Peyer's patch (tissue), 4 donors: ENCODE results near the gene CTDNEP1. TPM values are rescaled to one million over a fixed set of nuclear protein-coding genes. Genes with fewer than 3 reads are reported as not detected.

Experiments
- DNase-seq, 3 donors: peaks; one replicate each; pipeline ENCODE4 v3.0.0-alpha.2; 2017 to 2019
- H3K27ac ChIP-seq, 4 donors: fragments of 200-600 bp; sonication (generic); one replicate each; pipeline ENCODE4 v1.5.1; 2016 to 2019
- H3K27me3 ChIP-seq, 2 donors: fragments of 200-600 bp; sonication (generic); one replicate each; pipeline ENCODE4 v1.5.1; 2019
- H3K36me3 ChIP-seq, 3 donors: fragments of 200-600 bp; sonication (generic); one replicate each; pipeline ENCODE4 v1.5.1; 2016 to 2019
- H3K4me1 ChIP-seq, 4 donors: fragments of 200-600 bp; sonication (generic); one replicate each; pipeline ENCODE4 v1.5.1; 2016 to 2019
- H3K4me3 ChIP-seq, 4 donors: fragments of 200-600 bp; sonication (generic); 1 replicate in 3 of 4; 2 replicates in 1 of 4; pipeline ENCODE4 v1.5.1; 2016 to 2019; ENCODE audit warnings: mild to moderate bottlenecking in 1 of 4
- H3K9me3 ChIP-seq, 4 donors: fragments of 200-600 bp; sonication (generic); one replicate each; pipeline ENCODE4 v1.5.1; 2016 to 2019; ENCODE audit warnings: mild to moderate bottlenecking in 1 of 4
- CTCF ChIP-seq, 6 experiments: fragments of 450-650 bp in 4 of 6; fragments of 200-600 bp in 2 of 6; sonication (generic) in 1 of 6; IDR thresholded peaks; one replicate each; pipeline ENCODE4 v1.5.1; 2017 to 2019; ENCODE audit warnings: antibody characterized with exemption in 6 of 6, mild to moderate bottlenecking in 3 of 6, moderate library complexity in 1 of 6
- POLR2A ChIP-seq, 2 donors: fragments of 450-650 bp; IDR thresholded peaks; one replicate each; pipeline ENCODE4 v1.5.1; 2017; ENCODE audit warnings: antibody characterized with exemption in 2 of 2, mild to moderate bottlenecking in 2 of 2, moderate library complexity in 2 of 2
- total RNA-seq, 4 donors: library from RNA; depleted of rRNA; stranded (reverse); fragments of >200 nt; gene quantifications; one replicate each; pipeline ENCODE4 v1.1.0, GENCODE V29; 2016

Gene CTDNEP1
- total RNA-seq, 4 donors from 2014 or later, result 55.3 to 86.9 (median 76.4) TPM

- peaks cover 0 to 25% (median 8%) of the 10 kb centered on the region in 4 donors for H3K4me1 ChIP-seq
- H3K36me3 ChIP-seq, result no peaks in the 10 kb centered on the region
- DNase-seq, result no peak
- H3K27me3 ChIP-seq, result peaks cover 0 to 7% of the 10 kb centered on the region in 2 donors
- H3K4me3 ChIP-seq, result no peak overlapping the region
- H3K9me3 ChIP-seq, result no peaks in the 10 kb centered on the region
- H3K27ac ChIP-seq, result peak overlapping the region in 1 of 4 donors; percentile 49
- TF ChIP-seq POLR2A (IDR thresholded peaks at IDR 0.05) (no peak), CTCF (IDR thresholded peaks at IDR 0.05) (no peak)
Measured at GRCh38 chr17:7266784-7267183, 15.2 kb upstream of the CTDNEP1 start.

GRCh38 chr17:7263801-7264078 is 12.2 kb upstream of the CTDNEP1 start:
- H3K27ac ChIP-seq, result peak overlapping the region in 3 of 4 donors; percentile 82 to 99 (median 99)
- TF ChIP-seq POLR2A (IDR thresholded peaks at IDR 0.05), result no peak
- TF ChIP-seq CTCF (IDR thresholded peaks at IDR 0.05), result no peak
- H3K4me1 ChIP-seq, result peaks cover 0 to 30% (median 14%) of the 10 kb centered on the region in 4 donors
- no peaks in the 10 kb centered on the region for H3K9me3 ChIP-seq
- peaks cover 0 to 15% (median 0%) of the 10 kb centered on the region in 3 donors for H3K36me3 ChIP-seq
- DNase-seq, result peak in 2 of 3 donors; percentile 70 to 76
- peaks cover 0 to 10% of the 10 kb centered on the region in 2 donors for H3K27me3 ChIP-seq
- peak overlapping the region in 3 of 4 donors; percentile 33 to 93 (median 79) for H3K4me3 ChIP-seq

GRCh38 chr17:7262935-7263800 is 11.6 kb upstream of the CTDNEP1 start:
- H3K27me3 ChIP-seq, result peaks cover 0 to 10% of the 10 kb centered on the region in 2 donors
- peak; percentile 40 to 93 (median 92) for DNase-seq

GRCh38 chr17:7262192-7262934 is 10.8 kb upstream of the CTDNEP1 start, which contains the start of gene CLDN7:
Gene CLDN7 (minus strand): TSS chr17:7262478. CDS start chr17:7262043, 435 bp downstream.
- H3K27me3 ChIP-seq, result peaks cover 0 to 10% of the 10 kb centered on the region in 2 donors
- peak; percentile 30 to 96 (median 93) for DNase-seq
- H3K36me3 ChIP-seq, result peaks cover 0 to 18% (median 0%) of the 10 kb centered on the region in 3 donors
- peak within 1 kb of the TSS; percentile 73 to 99 (median 90) for H3K27ac ChIP-seq
- TF ChIP-seq CTCF (IDR thresholded peaks at IDR 0.05) (peak in 3 of 6 experiments; percentile 32 to 51 (median 43)), POLR2A (IDR thresholded peaks at IDR 0.05) (peak; percentile 98)
- H3K9me3 ChIP-seq, result no peaks in the 10 kb centered on the region
- peaks cover 0 to 27% (median 14%) of the 10 kb centered on the region in 4 donors for H3K4me1 ChIP-seq
- H3K4me3 ChIP-seq, result peak within 1 kb of the TSS; percentile 48 to 93 (median 68)

More at GRCh38 chr17:7262935-7263800, 11.6 kb upstream of the CTDNEP1 start:
- H3K4me3 ChIP-seq, result peak overlapping the region; percentile 33 to 93 (median 68)
- TF ChIP-seq POLR2A (IDR thresholded peaks at IDR 0.05) (peak; percentile 76 to 78), CTCF (IDR thresholded peaks at IDR 0.05) (no peak)
- H3K4me1 ChIP-seq, result peaks cover 0 to 27% (median 14%) of the 10 kb centered on the region in 4 donors
- H3K9me3 ChIP-seq, result no peaks in the 10 kb centered on the region
- peak overlapping the region; percentile 10 to 99 (median 90) for H3K27ac ChIP-seq
- H3K36me3 ChIP-seq, result peaks cover 0 to 15% (median 0%) of the 10 kb centered on the region in 3 donors

GRCh38 chr17:7261379-7262191 is 10.1 kb upstream of the CTDNEP1 start:
- Histone ChIP-seq H3K4me3 (peak overlapping the region; percentile 48 to 93 (median 68)), H3K36me3 (peaks cover 0 to 24% (median 0%) of the 10 kb centered on the region in 3 donors), H3K27me3 (peaks cover 0 to 10% of the 10 kb centered on the region in 2 donors), H3K4me1 (peaks cover 0 to 31% (median 14%) of the 10 kb centered on the region in 4 donors), H3K27ac (peak overlapping the region; percentile 73 to 99 (median 90)), H3K9me3 (no peaks in the 10 kb centered on the region)
- peak in 1 of 3 donors; percentile 64 for DNase-seq
- TF ChIP-seq POLR2A (IDR thresholded peaks at IDR 0.05), result no peak
- no peak for TF ChIP-seq CTCF (IDR thresholded peaks at IDR 0.05)
